Kidney capillary endothelial cell (primary cell): ENCODE results near the gene LCMT1.
"Not testable (repeated sequence)": the region's sequence is repeated elsewhere in the genome, so short reads cannot be mapped to it uniquely, and the experiment has no call there.

Source experiments
- DNase-seq: peaks from one replicate; pipeline ENCODE4 v3.0.0-alpha.2; 2018; ENCODE audit warnings: low spot score

Gene LCMT1

GRCh38 chr16:25148568-25149215 is 37.1 kb downstream of the LCMT1 start:
- DNase-seq, result no peak

GRCh38 chr16:25151996-25152395 is 40.5 kb downstream of the LCMT1 start:
- no peak for DNase-seq

GRCh38 chr16:25155553-25156460 is 44.3 kb downstream of the LCMT1 start:
- peak; percentile 2 for DNase-seq

- DNase-seq, result no peak
Observed at GRCh38 chr16:25157271-25157875, 45.8 kb downstream of the LCMT1 start.

- no peak for DNase-seq
Observed at GRCh38 chr16:25158401-25158800, 46.9 kb downstream of the LCMT1 start.

GRCh38 chr16:25161753-25162367 is 50.3 kb downstream of the LCMT1 start:
- DNase-seq, result no peak

- no peak for DNase-seq
Observed at GRCh38 chr16:25163683-25164082, 52.1 kb downstream of the LCMT1 start.

GRCh38 chr16:25165284-25165683 is 53.7 kb downstream of the LCMT1 start:
- DNase-seq, result no peak

- DNase-seq, result not testable (repeated sequence)
Observed at GRCh38 chr16:25167920-25168319, 56.4 kb downstream of the LCMT1 start.

- no peak for DNase-seq
Observed at GRCh38 chr16:25171390-25171789, 59.8 kb downstream of the LCMT1 start.

- DNase-seq, result no peak
Observed at GRCh38 chr16:25172831-25173230, 61.3 kb downstream of the LCMT1 start.

GRCh38 chr16:25174285-25174684 is 62.7 kb downstream of the LCMT1 start:
- DNase-seq, result no peak

- no peak for DNase-seq
Observed at GRCh38 chr16:25176136-25176535, 64.6 kb downstream of the LCMT1 start.

GRCh38 chr16:25177512-25177830 is 65.9 kb downstream of the LCMT1 start:
- DNase-seq, result no peak

GRCh38 chr16:25177831-25178688 is 66.5 kb downstream of the LCMT1 start:
- no peak for DNase-seq

GRCh38 chr16:25181236-25181635 is 69.7 kb downstream of the LCMT1 start:
- not testable (repeated sequence) for DNase-seq

- no peak for DNase-seq
Observed at GRCh38 chr16:25184771-25185170, 73.2 kb downstream of the LCMT1 start.

- DNase-seq, result no peak
Observed at GRCh38 chr16:25187491-25187795, 75.9 kb downstream of the LCMT1 start.

GRCh38 chr16:25189305-25189704 is 77.8 kb downstream of the LCMT1 start:
- DNase-seq, result no peak

GRCh38 chr16:25192096-25192495 is 80.6 kb downstream of the LCMT1 start:
- no peak for DNase-seq

GRCh38 chr16:25194273-25194878 is 82.8 kb downstream of the LCMT1 start:
- DNase-seq, result no peak
